Activated CD4-positive, alpha-beta T cell treated with anti-CD3 and anti-CD28 coated beads, Interleukin-2, amount 10 ng/mL, durations not matched to agents 24 days and 14 days (primary cell): Measurements from ENCODE around the gene SLC6A13. TPM values are rescaled to one million over a fixed set of nuclear protein-coding genes. Genes with fewer than 3 reads are reported as not detected.
A peak's percentile ranks its signal among the peaks of the same experiment; 100 is the strongest.
"Not testable (repeated sequence)": the region's sequence is repeated elsewhere in the genome, so short reads cannot be mapped to it uniquely, and the experiment has no call there.

Experiments used
- DNase-seq: peaks from one replicate; pipeline ENCODE4 v3.0.0; 2022
- H3K27ac Mint-ChIP-seq: one replicate; pipeline ENCODE4 v1.8.0; 2022; ENCODE audit warnings: mild to moderate bottlenecking, mixed read lengths
- H3K27me3 Mint-ChIP-seq: one replicate; pipeline ENCODE4 v1.8.0; 2022; ENCODE audit warnings: mixed read lengths
- H3K36me3 Mint-ChIP-seq: one replicate; pipeline ENCODE4 v1.8.0; 2022; ENCODE audit warnings: low read depth, mild to moderate bottlenecking, mixed read lengths
- H3K4me1 Mint-ChIP-seq: one replicate; pipeline ENCODE4 v1.8.0; 2021; ENCODE audit warnings: mixed read lengths
- H3K4me3 Mint-ChIP-seq: one replicate; pipeline ENCODE4 v1.8.0; 2022; ENCODE audit warnings: mild to moderate bottlenecking, moderate library complexity, mixed read lengths
- H3K9me3 Mint-ChIP-seq: one replicate; pipeline ENCODE4 v1.8.0; 2021; ENCODE audit warnings: mixed read lengths
- intact Hi-C: fragments of 100-400 bp; cut with micrococcal nuclease; formaldehyde crosslinking; loops from one replicate; pipeline ENCODE4 v1.15.1; 2023
- total RNA-seq: library from RNA; stranded (reverse); gene quantifications from 2 replicates; pipeline ENCODE4 v1.2.3, GENCODE V29; 2022

Gene SLC6A13
- total RNA-seq, 1 donor from 2014 or later: not detected

DNA sequence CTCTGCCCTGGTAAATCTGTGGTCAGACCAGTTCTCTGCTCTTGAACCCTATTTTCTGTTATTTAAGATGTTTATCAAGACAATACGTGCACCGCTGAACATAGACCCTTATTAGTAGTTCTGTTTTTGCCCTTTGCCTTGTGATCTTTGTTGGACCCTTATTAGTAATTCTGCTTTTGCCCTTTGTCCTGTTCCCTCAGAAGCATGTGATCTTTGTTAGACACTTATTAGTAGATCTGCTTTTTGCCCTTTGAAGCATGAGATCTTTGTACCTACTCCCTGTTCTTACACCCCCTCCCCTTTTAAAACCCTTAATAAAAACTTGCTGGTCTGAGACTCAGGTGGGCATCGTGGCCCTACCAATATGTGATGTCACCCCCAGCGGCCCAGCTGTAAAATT, 26.7 kb downstream of the SLC6A13 start:
- H3K27me3 Mint-ChIP-seq, H3K36me3 Mint-ChIP-seq, H3K4me3 Mint-ChIP-seq, H3K4me1 Mint-ChIP-seq, H3K27ac Mint-ChIP-seq, DNase-seq, intact Hi-C loops: not testable (repeated sequence)
- H3K9me3 Mint-ChIP-seq: peaks cover 11% of the 10 kb centered on the region

DNA sequence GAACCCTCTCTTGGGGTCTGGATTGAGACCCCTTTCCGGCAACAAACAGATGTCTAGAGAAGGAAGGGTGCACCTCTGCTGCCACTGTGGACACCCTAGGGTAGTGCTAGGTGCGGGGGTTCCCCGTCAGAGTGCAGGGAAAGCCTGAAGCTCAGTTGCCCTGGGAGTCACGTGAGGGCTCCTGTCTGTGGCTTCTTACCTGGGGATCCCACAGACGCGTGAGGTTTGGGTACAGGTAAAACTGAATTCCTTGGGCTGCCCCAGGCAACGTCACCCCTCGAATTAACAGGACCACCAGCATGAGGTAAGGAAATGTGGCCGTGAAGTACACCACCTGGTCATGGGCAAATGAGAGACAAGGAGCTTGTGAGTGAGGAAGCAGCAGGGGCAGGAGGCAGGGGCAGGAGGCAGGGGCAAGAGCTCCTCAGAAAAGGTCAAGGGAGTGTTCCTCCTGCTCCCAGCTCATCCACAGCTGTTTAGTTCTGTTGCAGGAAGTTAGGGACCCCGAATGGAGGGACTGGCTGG, 27.7 kb downstream of the SLC6A13 start:
- peak overlapping the region; percentile 9 for H3K27ac Mint-ChIP-seq
- peaks cover 11% of the 10 kb centered on the region for H3K9me3 Mint-ChIP-seq
- no peak overlapping the region for H3K4me3 Mint-ChIP-seq
- no peaks in the 10 kb centered on the region for H3K36me3 Mint-ChIP-seq
- no peaks in the 10 kb centered on the region for H3K27me3 Mint-ChIP-seq
- no peaks in the 10 kb centered on the region for H3K4me1 Mint-ChIP-seq
- DNase-seq: no peak
- intact Hi-C loops: no loop called here

DNA sequence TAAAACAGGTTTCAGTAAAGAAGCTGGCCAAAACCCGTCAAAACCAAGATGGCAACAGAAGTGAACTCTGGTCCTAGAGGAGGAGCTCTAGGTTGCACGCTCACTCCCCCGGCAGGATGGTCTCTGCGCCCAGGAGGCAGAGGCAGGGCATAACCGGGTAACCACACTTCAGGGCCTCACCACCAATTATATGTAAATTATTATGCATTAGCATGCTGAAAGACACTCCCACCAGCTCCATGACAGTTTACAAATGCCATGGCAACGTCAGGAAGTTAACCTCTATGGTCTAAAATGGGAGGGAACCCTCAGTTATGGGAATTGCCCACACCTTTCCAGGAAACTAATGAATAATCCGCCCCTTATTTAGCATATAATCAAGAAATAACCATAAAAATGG, 28.6 kb downstream of the SLC6A13 start:
- Mint-ChIP-seq H3K9me3 (peaks cover 11% of the 10 kb centered on the region), H3K36me3 (no peaks in the 10 kb centered on the region), H3K27me3 (no peaks in the 10 kb centered on the region), H3K27ac (no peak overlapping the region), H3K4me3 (no peak overlapping the region), H3K4me1 (no peaks in the 10 kb centered on the region)
- intact Hi-C loops: no loop called here
- no peak for DNase-seq

DNA sequence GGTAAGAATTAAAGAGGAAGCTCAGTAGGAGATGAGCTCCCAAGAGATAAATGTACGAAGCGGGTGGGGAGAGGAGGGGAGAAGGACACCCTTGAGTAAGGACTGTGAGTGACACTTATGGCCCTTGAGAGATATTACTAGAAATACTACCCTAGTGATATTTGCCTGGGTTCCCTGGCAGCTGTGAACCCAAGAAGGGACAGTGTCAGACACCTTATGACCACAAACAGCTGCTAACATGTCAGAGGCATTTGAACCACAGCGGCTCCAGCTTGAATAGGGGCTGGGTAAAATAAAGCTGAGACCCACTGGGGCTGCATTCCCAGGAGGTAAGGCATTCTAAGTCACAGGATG, 29.0 kb downstream of the SLC6A13 start:
- no peak for DNase-seq
- H3K4me3 Mint-ChIP-seq: no peak overlapping the region
- intact Hi-C loops: no loop called here
- H3K4me1 Mint-ChIP-seq: no peaks in the 10 kb centered on the region
- H3K9me3 Mint-ChIP-seq: peaks cover 11% of the 10 kb centered on the region
- no peaks in the 10 kb centered on the region for H3K36me3 Mint-ChIP-seq
- H3K27ac Mint-ChIP-seq: no peak overlapping the region
- H3K27me3 Mint-ChIP-seq: no peaks in the 10 kb centered on the region

DNA sequence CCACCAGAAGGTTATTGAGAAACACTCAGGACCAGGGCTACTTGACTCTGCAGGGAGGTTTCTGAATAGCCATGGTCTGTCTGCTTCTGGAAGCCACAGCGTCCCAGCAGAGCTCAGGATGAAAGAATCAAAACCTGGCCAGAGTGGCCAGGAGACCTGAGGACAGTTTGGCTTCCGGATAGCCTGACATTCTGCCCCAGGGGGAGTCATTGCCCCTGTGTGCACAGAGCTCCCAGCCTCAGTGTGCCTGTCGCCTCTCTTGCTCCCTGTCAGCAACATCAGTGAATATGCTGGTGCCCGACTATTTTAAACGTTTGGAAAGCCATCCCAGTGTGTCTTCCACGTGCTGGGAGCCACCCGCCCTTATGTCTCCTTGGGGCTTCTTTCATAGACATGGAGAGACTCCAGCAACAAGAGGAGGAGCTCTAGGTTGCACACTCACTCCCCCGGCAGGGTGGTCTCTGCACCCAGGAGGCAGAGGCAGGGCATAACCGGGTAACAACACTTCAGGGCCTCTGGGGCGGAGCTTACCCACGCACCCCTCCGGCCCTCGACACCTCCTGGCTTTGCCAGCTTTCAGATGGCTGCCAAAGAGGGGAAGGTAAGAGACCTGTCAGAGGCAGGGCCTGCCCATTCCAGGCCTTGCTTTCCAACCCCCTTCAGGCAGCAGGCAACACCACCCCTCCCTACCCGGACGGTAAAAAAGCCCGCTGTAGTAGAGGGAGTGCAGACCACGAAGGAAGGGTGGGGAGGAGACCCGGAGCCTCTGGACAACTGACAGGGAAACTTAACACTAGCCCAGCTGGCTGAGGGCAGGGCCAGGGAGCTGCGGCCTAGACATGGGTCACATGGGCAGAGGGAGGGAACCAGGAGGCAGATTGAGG, 29.7 kb downstream of the SLC6A13 start:
- H3K4me1 Mint-ChIP-seq: no peaks in the 10 kb centered on the region
- no peak for DNase-seq
- peaks cover 11% of the 10 kb centered on the region for H3K9me3 Mint-ChIP-seq
- intact Hi-C loops: no loop called here
- no peak overlapping the region for H3K27ac Mint-ChIP-seq
- no peaks in the 10 kb centered on the region for H3K27me3 Mint-ChIP-seq
- H3K4me3 Mint-ChIP-seq: no peak overlapping the region
- no peaks in the 10 kb centered on the region for H3K36me3 Mint-ChIP-seq

DNA sequence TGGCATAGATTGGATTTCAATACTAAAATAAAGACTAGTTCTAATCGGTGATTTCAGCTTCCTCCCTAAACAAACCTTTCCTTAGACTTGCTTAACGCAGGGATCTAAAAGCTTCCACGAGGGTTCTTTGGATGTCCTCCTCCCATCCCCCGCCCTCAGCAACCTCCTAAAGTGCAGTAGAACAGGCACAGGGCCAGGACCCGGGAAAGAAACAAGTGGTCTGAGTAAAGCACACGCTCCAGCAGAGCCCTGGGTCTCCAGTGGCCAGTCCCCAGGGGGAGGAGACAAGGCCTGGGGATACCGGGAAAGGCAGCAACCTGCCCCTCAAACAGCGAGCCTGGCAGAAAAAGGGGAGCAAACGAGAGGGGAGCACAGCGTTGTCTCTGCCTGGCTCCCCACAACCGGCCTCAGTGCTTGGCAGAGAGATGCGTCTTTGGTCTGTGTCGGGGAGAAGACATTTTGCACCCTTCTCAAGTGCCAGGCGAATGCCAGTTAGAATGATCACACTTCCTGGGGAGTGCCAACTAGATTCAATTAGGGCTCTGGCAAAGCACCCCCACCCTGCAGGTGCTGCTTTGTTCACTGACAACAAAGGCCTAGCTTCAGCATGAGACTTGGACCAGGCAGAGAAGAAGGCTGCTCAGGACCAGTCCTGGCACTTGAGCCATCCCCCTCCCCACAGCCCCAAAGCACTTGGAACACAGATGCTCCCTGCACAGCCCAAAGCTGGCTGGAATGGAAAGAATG, 31.5 kb downstream of the SLC6A13 start:
- H3K4me3 Mint-ChIP-seq: no peak overlapping the region
- intact Hi-C loops: no loop called here
- DNase-seq: no peak

DNA sequence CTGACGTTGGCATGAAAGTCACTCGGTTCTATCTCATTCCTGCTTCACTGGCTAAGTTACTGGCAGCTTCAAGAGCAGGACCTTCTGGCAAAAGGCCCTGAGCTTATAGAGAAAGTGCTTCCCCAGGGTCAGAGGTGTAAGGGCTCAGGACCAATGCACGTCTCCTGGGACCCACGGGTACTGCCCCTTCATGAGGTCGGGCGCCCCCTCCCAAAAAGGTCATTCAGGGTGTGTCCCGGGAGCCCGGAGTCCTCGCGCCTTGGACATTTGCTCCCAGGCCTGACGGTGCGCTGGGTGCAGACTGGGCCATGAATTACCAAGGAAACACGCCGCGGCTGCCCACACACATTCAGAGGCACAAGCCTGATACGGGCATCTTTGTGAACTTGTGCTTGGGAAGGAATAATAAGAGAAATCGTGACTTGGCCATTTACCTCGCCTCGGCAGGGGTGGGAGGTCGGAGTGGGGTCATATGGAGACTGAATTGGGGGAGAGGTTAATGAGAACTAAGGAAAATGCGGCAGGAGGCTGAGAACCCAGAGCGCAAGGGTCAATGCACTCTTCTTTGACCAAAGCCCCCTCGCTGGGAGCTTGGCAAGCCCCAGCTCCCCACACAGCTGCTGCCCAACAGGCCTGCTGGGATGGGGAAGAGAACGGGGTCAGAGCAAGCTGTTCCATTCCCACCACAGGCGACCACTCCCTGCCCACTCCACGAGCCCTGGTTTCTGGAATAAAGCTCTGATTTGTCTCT, 33.0 kb downstream of the SLC6A13 start:
- Mint-ChIP-seq H3K4me1 (no peaks in the 10 kb centered on the region), H3K27ac (no peak overlapping the region), H3K27me3 (no peaks in the 10 kb centered on the region), H3K9me3 (no peaks in the 10 kb centered on the region), H3K4me3 (no peak overlapping the region), H3K36me3 (no peaks in the 10 kb centered on the region)
- intact Hi-C loops: no loop called here
- DNase-seq: no peak

More for the DNA sequence above, 31.5 kb downstream of the SLC6A13 start:
- Mint-ChIP-seq H3K36me3 (no peaks in the 10 kb centered on the region), H3K27ac (no peak overlapping the region), H3K27me3 (no peaks in the 10 kb centered on the region), H3K9me3 (peaks cover 6% of the 10 kb centered on the region), H3K4me1 (no peaks in the 10 kb centered on the region)

DNA sequence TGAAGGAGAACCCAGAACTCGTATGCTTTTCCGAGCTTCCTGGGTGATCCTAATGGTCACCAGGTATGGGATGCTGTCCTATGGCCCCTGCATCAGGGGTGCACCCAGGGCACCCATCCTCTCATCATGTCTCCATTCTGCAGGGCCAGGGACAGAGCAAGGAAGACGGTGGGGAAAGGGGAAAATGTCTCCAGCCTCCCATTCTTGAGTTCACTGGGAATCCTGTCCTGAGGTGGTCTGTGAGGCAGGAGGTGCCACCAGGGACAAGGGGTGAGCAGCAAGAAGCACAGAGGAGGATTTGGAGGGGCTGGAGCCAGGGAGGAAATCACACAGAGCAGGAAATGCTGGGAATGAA, 33.8 kb downstream of the SLC6A13 start:
- no peak overlapping the region for H3K4me3 Mint-ChIP-seq
- no peak for DNase-seq

DNA sequence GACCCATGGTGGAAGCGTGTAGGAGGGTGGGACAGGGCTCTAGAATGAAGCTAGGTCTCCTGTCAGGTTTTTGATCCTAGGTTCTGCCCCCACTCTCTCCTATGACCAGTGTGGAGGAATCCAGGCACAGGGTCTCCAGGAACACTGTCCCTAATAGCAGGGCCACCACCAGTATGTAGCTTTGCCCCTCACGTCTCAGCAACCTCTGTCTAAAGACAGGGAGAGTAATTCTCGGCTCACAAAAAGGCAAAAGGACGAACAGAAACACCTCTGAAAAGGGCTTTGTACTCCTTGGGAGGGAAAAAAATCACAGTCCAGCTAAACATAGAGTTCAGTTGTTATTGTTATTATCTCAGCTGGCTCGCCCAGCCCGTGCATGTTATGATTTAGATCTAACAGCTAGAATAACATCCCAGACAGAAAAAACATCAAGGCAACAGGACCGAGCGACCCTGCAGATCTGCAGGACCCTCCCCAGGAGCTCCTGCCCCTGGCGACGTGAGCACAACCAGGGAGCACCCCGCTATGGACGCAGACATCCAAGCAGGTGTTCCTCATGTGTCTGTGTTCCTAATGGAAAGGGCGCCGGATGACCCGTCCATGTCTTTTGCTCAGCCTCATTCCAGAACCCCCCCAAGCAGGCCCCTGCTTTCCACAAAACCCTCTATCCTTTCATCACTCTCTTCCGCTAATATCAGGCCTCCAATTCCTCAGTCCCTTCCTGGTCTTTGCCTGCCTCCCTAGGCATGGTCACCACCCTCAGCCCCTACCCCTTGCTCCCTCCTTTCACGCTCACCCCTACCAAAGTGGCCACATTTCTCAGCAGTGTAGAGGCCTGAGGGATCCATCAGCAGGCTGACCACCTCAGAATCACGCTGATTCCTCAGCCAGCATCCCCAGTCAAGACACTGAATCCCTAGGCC, 34.5 kb downstream of the SLC6A13 start:
- H3K4me1 Mint-ChIP-seq: no peaks in the 10 kb centered on the region
- intact Hi-C loops: no loop called here
- no peak overlapping the region for H3K4me3 Mint-ChIP-seq
- H3K27me3 Mint-ChIP-seq: no peaks in the 10 kb centered on the region
- no peaks in the 10 kb centered on the region for H3K9me3 Mint-ChIP-seq
- DNase-seq: no peak
- no peaks in the 10 kb centered on the region for H3K36me3 Mint-ChIP-seq
- H3K27ac Mint-ChIP-seq: no peak overlapping the region

More for the DNA sequence above, 33.8 kb downstream of the SLC6A13 start:
- no peak overlapping the region for H3K27ac Mint-ChIP-seq
- H3K36me3 Mint-ChIP-seq: no peaks in the 10 kb centered on the region
- intact Hi-C loops: no loop called here
- no peaks in the 10 kb centered on the region for H3K9me3 Mint-ChIP-seq
- H3K4me1 Mint-ChIP-seq: no peaks in the 10 kb centered on the region
- H3K27me3 Mint-ChIP-seq: no peaks in the 10 kb centered on the region

DNA sequence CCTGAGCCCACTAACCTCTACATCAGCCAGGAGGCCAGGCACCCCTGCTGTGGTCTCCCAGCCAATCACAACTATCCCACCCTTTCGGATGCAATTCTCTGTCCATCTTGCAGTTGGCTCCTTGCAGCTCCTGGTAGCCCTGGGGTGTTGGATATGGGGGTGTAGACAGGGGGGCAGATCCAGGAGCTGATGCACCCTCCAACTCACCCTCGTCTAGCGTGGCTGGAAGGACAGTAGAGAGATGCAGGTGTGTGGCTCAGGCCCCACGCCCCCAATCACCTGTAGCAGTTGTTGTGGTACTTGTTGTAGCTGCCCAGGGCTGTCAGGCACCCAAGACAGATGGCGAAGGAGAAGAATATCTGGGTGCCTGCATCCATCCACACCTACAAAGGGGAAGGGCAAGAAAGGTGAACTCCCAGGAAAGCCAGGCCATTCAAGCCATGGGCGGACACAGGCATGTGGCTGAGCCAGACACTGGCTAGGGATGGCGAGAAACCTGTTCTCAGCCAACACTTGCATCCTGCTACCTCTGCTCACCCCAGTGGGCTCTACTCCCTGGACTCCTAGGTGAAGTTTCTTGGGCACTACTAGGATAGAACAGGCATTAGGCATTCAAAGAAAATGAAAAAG, 35.2 kb downstream of the SLC6A13 start:
- Mint-ChIP-seq H3K4me1 (no peaks in the 10 kb centered on the region), H3K9me3 (no peaks in the 10 kb centered on the region), H3K27ac (no peak overlapping the region), H3K27me3 (no peaks in the 10 kb centered on the region), H3K4me3 (no peak overlapping the region), H3K36me3 (no peaks in the 10 kb centered on the region)
- DNase-seq: no peak
- intact Hi-C loops: no loop called here

DNA sequence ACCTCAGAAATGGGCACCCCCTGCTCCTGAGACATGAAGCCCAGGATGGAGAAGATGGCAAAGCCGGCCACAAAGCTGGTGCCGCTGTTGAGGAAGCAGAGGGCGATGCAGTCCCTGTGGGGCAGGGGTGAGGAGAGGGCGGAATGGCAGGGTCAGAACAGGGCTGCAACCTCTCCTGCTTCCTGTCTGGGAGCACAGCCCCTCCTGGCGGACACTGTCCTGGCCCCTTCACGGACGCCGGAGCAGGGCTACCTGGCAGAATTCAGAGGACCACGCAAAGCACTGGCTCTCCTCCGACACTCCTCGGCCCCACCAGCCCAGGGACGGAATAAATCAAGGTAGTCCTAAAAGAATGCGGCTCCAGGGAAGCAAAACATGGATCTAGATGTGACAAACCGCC, 36.2 kb downstream of the SLC6A13 start:
- Mint-ChIP-seq H3K9me3 (no peaks in the 10 kb centered on the region), H3K36me3 (no peaks in the 10 kb centered on the region), H3K4me1 (no peaks in the 10 kb centered on the region), H3K27ac (no peak overlapping the region), H3K4me3 (no peak overlapping the region), H3K27me3 (no peaks in the 10 kb centered on the region)
- no peak for DNase-seq
- intact Hi-C loops: no loop called here

DNA sequence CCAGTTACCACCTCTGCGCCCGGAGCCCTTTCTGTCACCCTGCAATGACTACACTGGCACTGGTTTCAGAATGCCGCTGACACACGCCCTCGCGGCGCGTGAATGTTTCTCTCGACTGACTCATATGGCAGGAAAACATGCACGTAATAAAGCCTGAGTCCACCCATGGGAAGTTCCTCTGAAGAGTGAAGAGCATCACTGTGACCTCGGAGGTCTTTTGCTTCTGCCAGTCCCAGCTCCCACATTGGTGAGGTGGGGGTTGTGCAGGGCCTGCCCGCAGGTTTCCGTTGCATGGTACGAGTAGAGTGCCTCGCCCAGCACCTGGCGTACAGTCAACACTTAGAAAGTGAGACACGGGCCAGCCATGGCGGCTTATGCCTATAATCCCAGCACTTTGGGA, 37.6 kb downstream of the SLC6A13 start:
- no peak for DNase-seq
- H3K27ac Mint-ChIP-seq: no peak overlapping the region
- intact Hi-C loops: no loop called here

DNA sequence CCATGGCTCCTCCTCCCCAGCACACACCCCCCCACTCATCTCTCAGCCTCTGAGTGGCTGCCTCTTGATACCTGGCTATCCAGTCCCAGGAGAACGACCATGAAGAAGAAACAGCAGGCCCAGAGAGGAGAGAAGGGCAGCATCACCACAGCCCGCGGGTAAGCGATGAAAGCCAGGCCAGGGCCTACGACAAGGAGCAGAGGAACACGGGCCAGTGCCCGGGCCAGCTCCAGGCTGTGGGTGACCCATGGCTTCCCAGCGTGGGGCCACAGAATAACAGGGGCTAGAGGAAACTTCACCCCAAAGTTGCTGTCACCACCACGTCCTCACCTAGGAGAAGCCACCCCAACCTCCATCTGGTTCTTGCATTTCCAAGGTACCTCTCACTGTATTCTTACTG, 38.3 kb downstream of the SLC6A13 start:
- H3K27ac Mint-ChIP-seq: no peak overlapping the region
- no peaks in the 10 kb centered on the region for H3K36me3 Mint-ChIP-seq
- H3K27me3 Mint-ChIP-seq: no peaks in the 10 kb centered on the region
- no peaks in the 10 kb centered on the region for H3K9me3 Mint-ChIP-seq
- H3K4me1 Mint-ChIP-seq: no peaks in the 10 kb centered on the region
- DNase-seq: no peak
- intact Hi-C loops: no loop called here
- H3K4me3 Mint-ChIP-seq: no peak overlapping the region

More for the DNA sequence above, 37.6 kb downstream of the SLC6A13 start:
- Mint-ChIP-seq H3K36me3 (no peaks in the 10 kb centered on the region), H3K4me3 (no peak overlapping the region), H3K4me1 (no peaks in the 10 kb centered on the region), H3K27me3 (no peaks in the 10 kb centered on the region), H3K9me3 (no peaks in the 10 kb centered on the region)
